Peyer's patch (tissue), 4 donors: Measurements from ENCODE around the gene KRT16. TPM values are rescaled to one million over a fixed set of nuclear protein-coding genes. Genes with fewer than 3 reads are reported as not detected.
"Not testable (repeated sequence)": the region's sequence is repeated elsewhere in the genome, so short reads cannot be mapped to it uniquely, and the experiment has no call there.

Experiments
- DNase-seq, 3 donors: peaks; one replicate each; pipeline ENCODE4 v3.0.0-alpha.2; 2017 to 2019
- H3K27ac ChIP-seq, 4 donors: fragments of 200-600 bp; sonication (generic); one replicate each; pipeline ENCODE4 v1.5.1; 2016 to 2019
- H3K27me3 ChIP-seq, 2 donors: fragments of 200-600 bp; sonication (generic); one replicate each; pipeline ENCODE4 v1.5.1; 2019
- H3K36me3 ChIP-seq, 3 donors: fragments of 200-600 bp; sonication (generic); one replicate each; pipeline ENCODE4 v1.5.1; 2016 to 2019
- H3K4me1 ChIP-seq, 4 donors: fragments of 200-600 bp; sonication (generic); one replicate each; pipeline ENCODE4 v1.5.1; 2016 to 2019
- H3K4me3 ChIP-seq, 4 donors: fragments of 200-600 bp; sonication (generic); 1 replicate in 3 of 4; 2 replicates in 1 of 4; pipeline ENCODE4 v1.5.1; 2016 to 2019; ENCODE audit warnings: mild to moderate bottlenecking in 1 of 4
- H3K9me3 ChIP-seq, 4 donors: fragments of 200-600 bp; sonication (generic); one replicate each; pipeline ENCODE4 v1.5.1; 2016 to 2019; ENCODE audit warnings: mild to moderate bottlenecking in 1 of 4
- POLR2A ChIP-seq, 2 donors: fragments of 450-650 bp; IDR thresholded peaks; one replicate each; pipeline ENCODE4 v1.5.1; 2017; ENCODE audit warnings: antibody characterized with exemption in 2 of 2, mild to moderate bottlenecking in 2 of 2, moderate library complexity in 2 of 2
- total RNA-seq, 4 donors: library from RNA; depleted of rRNA; stranded (reverse); fragments of >200 nt; gene quantifications; one replicate each; pipeline ENCODE4 v1.1.0, GENCODE V29; 2016
- TF ChIP-seq, protein P1 (sequence below), 6 experiments: fragments of 450-650 bp in 4 of 6; fragments of 200-600 bp in 2 of 6; sonication (generic) in 1 of 6; IDR thresholded peaks; one replicate each; pipeline ENCODE4 v1.5.1; 2017 to 2019; ENCODE audit warnings: antibody characterized with exemption in 6 of 6, mild to moderate bottlenecking in 3 of 6, moderate library complexity in 1 of 6

KRT16 gene
- total RNA-seq, 4 donors from 2014 or later: not detected

DNA sequence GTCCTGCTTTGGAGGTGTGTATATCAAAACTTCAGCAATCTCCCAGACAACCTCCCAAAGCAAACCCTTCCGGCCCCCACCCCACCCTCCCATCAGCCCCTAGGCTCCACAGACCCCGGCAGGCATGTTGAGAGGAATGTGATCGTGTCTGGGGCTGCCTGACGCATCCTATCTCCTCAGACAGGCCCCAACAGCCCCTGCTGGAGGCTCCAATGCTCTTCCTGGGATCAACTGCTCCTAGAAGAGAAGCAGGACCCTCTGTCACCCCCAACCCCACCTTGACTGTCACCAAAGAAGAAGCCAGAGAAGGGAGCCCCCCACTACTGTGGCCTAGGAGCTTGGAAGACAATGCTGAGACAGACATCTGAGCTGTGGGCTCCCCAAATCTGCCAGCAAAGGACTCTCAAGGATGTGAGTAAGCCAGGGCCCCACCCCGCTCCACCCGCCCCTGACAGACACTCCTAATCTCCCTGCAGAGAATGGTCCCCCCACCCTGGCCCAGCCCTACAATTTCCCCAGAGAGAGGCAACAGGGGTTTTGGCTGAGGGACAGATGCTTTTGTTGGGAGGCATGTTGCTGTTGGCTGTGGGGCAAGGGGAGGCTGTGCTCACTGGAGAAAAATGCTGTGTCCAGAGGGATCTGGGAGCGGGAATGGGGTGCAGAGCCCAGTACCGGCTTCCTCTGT lies 24.3 kb downstream of the KRT16 start:
- H3K36me3 ChIP-seq: no peaks in the 10 kb centered on the region
- no peak for TF ChIP-seq POLR2A (IDR thresholded peaks at IDR 0.05)
- TF ChIP-seq, protein P1, sequence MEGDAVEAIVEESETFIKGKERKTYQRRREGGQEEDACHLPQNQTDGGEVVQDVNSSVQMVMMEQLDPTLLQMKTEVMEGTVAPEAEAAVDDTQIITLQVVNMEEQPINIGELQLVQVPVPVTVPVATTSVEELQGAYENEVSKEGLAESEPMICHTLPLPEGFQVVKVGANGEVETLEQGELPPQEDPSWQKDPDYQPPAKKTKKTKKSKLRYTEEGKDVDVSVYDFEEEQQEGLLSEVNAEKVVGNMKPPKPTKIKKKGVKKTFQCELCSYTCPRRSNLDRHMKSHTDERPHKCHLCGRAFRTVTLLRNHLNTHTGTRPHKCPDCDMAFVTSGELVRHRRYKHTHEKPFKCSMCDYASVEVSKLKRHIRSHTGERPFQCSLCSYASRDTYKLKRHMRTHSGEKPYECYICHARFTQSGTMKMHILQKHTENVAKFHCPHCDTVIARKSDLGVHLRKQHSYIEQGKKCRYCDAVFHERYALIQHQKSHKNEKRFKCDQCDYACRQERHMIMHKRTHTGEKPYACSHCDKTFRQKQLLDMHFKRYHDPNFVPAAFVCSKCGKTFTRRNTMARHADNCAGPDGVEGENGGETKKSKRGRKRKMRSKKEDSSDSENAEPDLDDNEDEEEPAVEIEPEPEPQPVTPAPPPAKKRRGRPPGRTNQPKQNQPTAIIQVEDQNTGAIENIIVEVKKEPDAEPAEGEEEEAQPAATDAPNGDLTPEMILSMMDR (IDR thresholded peaks at IDR 0.05): no peak
- no peaks in the 10 kb centered on the region for H3K9me3 ChIP-seq
- no peaks in the 10 kb centered on the region for H3K4me1 ChIP-seq
- H3K4me3 ChIP-seq: no peak overlapping the region
- DNase-seq: no peak
- H3K27ac ChIP-seq: no peak overlapping the region
- no peaks in the 10 kb centered on the region for H3K27me3 ChIP-seq

DNA sequence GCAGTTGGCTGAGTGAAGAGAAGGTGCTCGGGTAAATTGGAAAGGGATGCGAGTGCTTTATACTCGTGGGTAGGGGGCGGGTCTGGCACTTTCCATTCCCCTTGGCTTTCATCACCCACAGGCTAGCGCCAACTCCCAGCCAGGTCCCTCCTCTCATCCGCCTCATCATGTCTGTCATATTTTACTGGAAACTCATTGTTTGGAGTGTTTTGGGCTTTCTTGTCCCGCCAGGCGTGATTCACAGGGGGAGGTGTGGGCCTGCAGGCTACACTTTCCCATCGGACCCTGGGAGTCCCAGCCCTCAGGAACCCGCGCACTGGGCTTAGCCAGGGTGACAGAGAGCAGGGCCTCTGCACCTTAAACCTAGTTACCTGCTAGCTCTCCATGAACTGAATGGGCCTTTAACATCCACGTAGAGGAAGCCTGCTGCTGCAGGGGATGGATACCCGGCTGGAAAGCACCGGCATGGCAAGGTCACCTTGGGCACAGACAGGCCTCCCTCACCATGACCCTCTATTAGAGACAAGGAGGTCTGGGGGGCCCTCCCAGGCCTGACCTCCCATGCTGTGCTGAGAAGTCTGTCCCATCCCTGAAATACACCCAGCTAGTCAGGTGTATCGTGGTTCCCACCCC lies 25.6 kb downstream of the KRT16 start, which contains the start of gene KRT14:
KRT14 (minus strand) TSS at position 33 of the 633 bp plus-strand sequence. CDS start 61 bp downstream, outside the sequence.
- no peaks in the 10 kb centered on the region for H3K9me3 ChIP-seq
- H3K4me3 ChIP-seq: no peak within 1 kb of the TSS
- DNase-seq: no peak
- H3K27ac ChIP-seq: no peak within 1 kb of the TSS
- H3K4me1 ChIP-seq: peaks cover 0 to 7% (median 0%) of the 10 kb centered on the region in 4 donors
- TF ChIP-seq POLR2A (IDR thresholded peaks at IDR 0.05): no peak
- TF ChIP-seq, protein P1 (IDR thresholded peaks at IDR 0.05): no peak
- no peaks in the 10 kb centered on the region for H3K27me3 ChIP-seq
- no peaks in the 10 kb centered on the region for H3K36me3 ChIP-seq

DNA sequence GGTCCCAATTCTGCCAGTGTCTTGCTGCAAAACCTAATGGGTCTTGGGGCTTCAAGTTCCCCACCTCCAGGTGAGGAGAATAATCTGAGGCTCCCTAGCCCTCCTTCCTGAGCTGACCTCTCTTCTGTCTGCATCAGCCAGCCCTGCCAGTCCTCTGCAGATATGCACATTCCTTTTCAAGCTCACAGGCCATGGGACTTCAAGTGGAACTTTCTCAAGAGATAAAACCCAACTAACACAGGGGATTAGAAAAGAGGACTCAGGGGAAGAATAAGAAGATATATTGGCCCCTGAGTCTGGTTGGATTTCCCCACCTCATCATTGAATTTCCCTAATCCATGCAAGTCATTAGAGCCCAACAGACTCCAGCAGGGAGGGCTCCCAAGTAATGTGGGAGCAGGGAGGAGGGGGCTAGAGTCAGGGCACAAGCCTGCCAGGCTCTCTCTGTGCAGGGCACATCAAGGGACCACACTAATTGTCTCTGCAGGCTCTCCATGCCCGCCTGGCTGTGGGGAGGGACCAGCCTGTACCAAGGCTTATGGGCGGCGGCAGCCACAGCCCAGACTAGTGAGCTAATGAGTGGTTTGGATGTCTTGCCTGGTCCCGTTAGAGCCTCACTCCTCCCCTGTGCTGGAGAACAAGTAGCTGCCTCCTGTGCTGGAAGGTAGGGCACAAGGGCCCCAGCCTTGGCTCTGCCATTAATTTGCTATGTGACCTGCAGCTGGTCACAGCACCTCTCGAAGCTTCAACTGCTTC lies 27.1 kb downstream of the KRT16 start:
- Histone ChIP-seq H3K27ac (no peak overlapping the region), H3K4me1 (peaks cover 0 to 7% (median 0%) of the 10 kb centered on the region in 4 donors), H3K4me3 (no peak overlapping the region), H3K9me3 (no peaks in the 10 kb centered on the region), H3K36me3 (no peaks in the 10 kb centered on the region), H3K27me3 (no peaks in the 10 kb centered on the region)
- DNase-seq: no peak
- TF ChIP-seq POLR2A (IDR thresholded peaks at IDR 0.05): no peak
- TF ChIP-seq, protein P1 (IDR thresholded peaks at IDR 0.05): no peak

DNA sequence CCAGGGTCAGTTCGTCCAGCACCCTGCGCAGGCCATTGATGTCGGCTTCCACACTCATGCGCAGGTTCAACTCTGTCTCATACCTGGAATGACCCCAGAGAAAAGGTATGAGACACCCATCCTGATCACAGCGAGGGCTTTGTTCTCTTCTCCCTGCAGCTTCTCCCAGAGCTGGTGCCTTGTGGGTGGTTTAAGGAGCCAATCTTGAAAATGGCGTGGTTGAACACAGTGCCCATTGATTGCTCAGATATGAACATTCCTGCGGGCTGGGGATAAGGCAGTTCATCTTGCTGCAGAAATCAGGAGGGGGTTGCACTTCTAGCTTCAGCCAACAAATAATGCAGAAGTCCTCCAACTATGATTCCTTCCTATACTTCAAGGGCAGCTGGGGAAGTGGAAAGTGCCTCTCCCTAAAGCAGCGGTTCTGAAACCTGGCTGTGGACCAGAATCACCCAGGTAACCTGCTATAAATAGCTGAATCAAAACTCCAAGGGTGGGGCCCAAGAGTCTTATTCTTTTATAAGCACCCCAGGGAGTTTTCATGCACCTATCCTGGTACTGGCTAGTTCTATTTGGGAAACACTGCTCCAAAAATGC lies 28.1 kb downstream of the KRT16 start:
- not testable (repeated sequence) for H3K27ac ChIP-seq, DNase-seq, H3K36me3 ChIP-seq

DNA sequence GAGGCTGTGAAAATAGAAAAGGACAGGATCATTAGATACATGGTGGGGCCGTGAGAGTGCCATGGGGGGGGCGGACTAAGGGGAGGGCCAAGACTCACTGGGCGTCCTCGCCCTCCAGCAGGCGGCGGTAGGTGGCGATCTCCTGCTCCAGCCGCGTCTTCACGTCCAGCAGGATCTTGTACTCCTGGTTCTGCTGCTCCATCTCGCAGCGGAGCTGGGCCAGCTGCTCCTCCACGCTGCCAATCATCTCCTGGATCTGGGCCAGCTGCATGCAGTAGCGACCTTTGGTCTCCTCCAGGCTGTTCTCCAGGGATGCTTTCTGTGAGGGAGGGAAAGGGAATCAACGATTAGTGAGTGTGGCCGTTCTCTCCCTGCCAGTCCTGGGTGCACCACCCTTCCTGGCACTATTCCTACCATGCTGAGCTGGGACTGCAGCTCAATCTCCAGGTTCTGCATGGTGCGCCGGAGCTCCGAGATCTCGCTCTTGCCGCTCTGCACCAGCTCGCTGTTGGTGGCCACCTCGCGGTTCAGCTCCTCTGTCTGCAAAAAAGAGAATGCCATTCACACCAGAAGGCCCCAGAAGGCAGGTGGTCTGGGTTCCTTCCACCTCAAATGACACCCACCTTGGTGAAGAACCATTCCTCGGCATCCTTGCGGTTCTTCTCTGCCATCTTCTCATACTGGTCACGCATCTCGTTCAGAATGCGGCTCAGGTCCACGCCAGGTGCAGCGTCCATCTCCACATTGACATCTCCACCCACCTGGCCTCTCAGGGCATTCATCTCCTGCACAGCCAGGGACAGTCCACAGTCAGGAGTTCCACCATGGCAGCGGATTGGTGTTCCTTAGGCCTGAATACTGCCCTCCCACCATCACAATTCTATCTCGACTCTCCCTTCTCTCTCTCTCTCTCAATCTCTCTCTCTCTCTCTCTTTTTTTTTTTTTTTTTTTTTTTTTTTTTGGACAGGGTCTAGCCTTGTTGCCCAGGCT lies 29.1 kb downstream of the KRT16 start:
- no peak overlapping the region for H3K4me3 ChIP-seq
- H3K27me3 ChIP-seq: no peaks in the 10 kb centered on the region
- H3K36me3 ChIP-seq: no peaks in the 10 kb centered on the region
- no peaks in the 10 kb centered on the region for H3K9me3 ChIP-seq
- peak in 2 of 3 donors; percentile 89 to 90 for DNase-seq
- H3K27ac ChIP-seq: peak overlapping the region in 1 of 4 donors; percentile 42
- H3K4me1 ChIP-seq: peaks cover 0 to 16% (median 0%) of the 10 kb centered on the region in 4 donors
- peak in 1 of 2 donors; percentile 16 for TF ChIP-seq POLR2A (IDR thresholded peaks at IDR 0.05)
- TF ChIP-seq, protein P1 (IDR thresholded peaks at IDR 0.05): peak in 4 of 6 experiments; percentile 13 to 56 (median 50)

More for the DNA sequence above, 28.1 kb downstream of the KRT16 start:
- H3K4me3 ChIP-seq, H3K9me3 ChIP-seq, H3K27me3 ChIP-seq: not testable (repeated sequence)
- peaks cover 0 to 11% (median 0%) of the 10 kb centered on the region in 4 donors for H3K4me1 ChIP-seq

DNA sequence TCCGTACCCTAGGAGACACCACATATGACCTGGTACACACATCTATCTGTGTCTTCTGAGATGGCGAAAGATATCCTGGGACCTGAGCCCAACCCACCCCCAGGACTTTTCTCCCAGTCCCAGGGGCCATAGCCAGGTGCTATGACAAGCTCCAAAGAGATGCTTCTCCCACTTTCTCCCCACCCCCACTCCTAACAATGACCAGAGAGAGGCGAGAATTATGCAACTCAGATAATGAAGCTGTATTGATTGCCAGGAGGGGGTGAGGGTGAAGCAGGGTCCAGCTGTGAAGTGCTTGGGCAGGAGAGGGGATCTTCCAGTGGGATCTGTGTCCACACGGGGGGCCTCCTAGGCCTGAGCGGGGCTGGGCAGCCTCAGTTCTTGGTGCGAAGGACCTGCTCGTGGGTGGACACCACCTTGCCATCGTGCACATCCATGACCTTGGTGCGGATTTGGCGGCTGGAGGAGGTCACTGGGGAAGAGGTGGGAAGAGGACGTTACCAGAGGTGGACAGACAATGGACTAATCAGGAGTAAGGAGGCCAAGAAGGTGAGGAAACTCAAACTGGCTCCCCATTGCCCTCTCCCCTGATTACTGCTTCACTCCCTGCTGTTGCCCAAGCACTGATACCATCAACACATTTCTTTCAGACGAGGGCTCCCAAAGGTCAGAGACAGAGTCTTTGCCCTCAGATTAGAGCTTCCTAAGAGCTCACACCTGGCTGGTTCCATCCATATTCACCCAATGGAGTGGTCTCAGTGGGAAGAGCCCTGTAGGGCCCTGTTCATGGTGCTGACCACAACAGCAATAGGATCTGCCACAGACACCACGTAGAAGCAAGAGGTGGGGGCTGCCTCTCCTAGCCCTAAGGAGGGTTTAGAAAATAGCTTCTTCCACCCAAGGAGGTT lies 30.3 kb downstream of the KRT16 start:
- Histone ChIP-seq H3K27ac (peak overlapping the region in 1 of 4 donors; percentile 42), H3K4me1 (peaks cover 0 to 16% (median 0%) of the 10 kb centered on the region in 4 donors)
- H3K27me3 ChIP-seq, H3K36me3 ChIP-seq, DNase-seq, H3K4me3 ChIP-seq, H3K9me3 ChIP-seq: not testable (repeated sequence)
